Measurements from ENCODE around the gene SUMF2. TPM values are rescaled to one million over a fixed set of nuclear protein-coding genes. Genes with fewer than 3 reads are reported as not detected.
"Not testable (repeated sequence)": the region's sequence is repeated elsewhere in the genome, so short reads cannot be mapped to it uniquely, and the experiment has no call there.

The SUMF2 gene
- total and polyA plus RNA-seq, 9 donors = 35.4 to 71.6 (median 51.9) TPM

GRCh38 chr7:56081626-56082340 lies 17.7 kb downstream of the SUMF2 start:
- H3K4me3 ChIP-seq (ENCODE audit: low read length) = no peak overlapping the region
- H3K9me3 ChIP-seq (replicated peaks; ENCODE audit: control insufficient read depth, low read depth, low read length) = no peaks in the 10 kb centered on the region
- H3K4me1 ChIP-seq (ENCODE audit: control insufficient read depth, insufficient read depth, low read length) = peaks cover 54% of the 10 kb centered on the region
- H3K27me3 ChIP-seq (ENCODE audit: control insufficient read depth, insufficient read depth, low read length) = no peaks in the 10 kb centered on the region
- no peak for DNase-seq
- peaks cover 54% of the 10 kb centered on the region for H3K36me3 ChIP-seq (ENCODE audit: control insufficient read depth, insufficient read depth, low read length)
- no peak overlapping the region for H3K27ac ChIP-seq (ENCODE audit: low read length)
- 91% methylated on average over 28 of the region's 29 CpGs for WGBS (ENCODE audit: insufficient coverage)

GRCh38 chr7:56083150-56083785 lies 19.2 kb downstream of the SUMF2 start:
- Histone ChIP-seq H3K27me3 (ENCODE audit: control insufficient read depth, insufficient read depth, low read length) (no peaks in the 10 kb centered on the region), H3K4me3 (ENCODE audit: low read length) (no peak overlapping the region), H3K4me1 (ENCODE audit: control insufficient read depth, insufficient read depth, low read length) (peaks cover 47% of the 10 kb centered on the region), H3K36me3 (ENCODE audit: control insufficient read depth, insufficient read depth, low read length) (peaks cover 57% of the 10 kb centered on the region), H3K9me3 (replicated peaks; ENCODE audit: control insufficient read depth, low read depth, low read length) (no peaks in the 10 kb centered on the region), H3K27ac (ENCODE audit: low read length) (peak overlapping the region; percentile 78)
- 44% methylated on average over 4 of the region's 13 CpGs for WGBS (ENCODE audit: insufficient coverage)
- peak; percentile 62 for DNase-seq

- Histone ChIP-seq H3K4me1 (ENCODE audit: control insufficient read depth, insufficient read depth, low read length) (peaks cover 34% of the 10 kb centered on the region), H3K4me3 (ENCODE audit: low read length) (no peak overlapping the region), H3K36me3 (ENCODE audit: control insufficient read depth, insufficient read depth, low read length) (peaks cover 48% of the 10 kb centered on the region), H3K27me3 (ENCODE audit: control insufficient read depth, insufficient read depth, low read length) (no peaks in the 10 kb centered on the region), H3K9me3 (replicated peaks; ENCODE audit: control insufficient read depth, low read depth, low read length) (no peaks in the 10 kb centered on the region), H3K27ac (ENCODE audit: low read length) (no peak overlapping the region)
- 92% methylated on average over 4 of the region's 7 CpGs for WGBS (ENCODE audit: insufficient coverage)
- no peak for DNase-seq
Observed at GRCh38 chr7:56086761-56087160, 22.7 kb downstream of the SUMF2 start.

GRCh38 chr7:56087445-56087844 lies 23.4 kb downstream of the SUMF2 start:
- H3K4me1 ChIP-seq (ENCODE audit: control insufficient read depth, insufficient read depth, low read length) = peaks cover 37% of the 10 kb centered on the region
- DNase-seq = no peak
- WGBS (ENCODE audit: insufficient coverage) = 84% methylated on average over 14 of the region's 16 CpGs

GRCh38 chr7:56091591-56091990 lies 27.5 kb downstream of the SUMF2 start:
- peak; percentile 75 for DNase-seq
- Histone ChIP-seq H3K27ac (ENCODE audit: low read length) (peak overlapping the region; percentile 89), H3K36me3 (ENCODE audit: control insufficient read depth, insufficient read depth, low read length) (peaks cover 26% of the 10 kb centered on the region), H3K4me1 (ENCODE audit: control insufficient read depth, insufficient read depth, low read length) (peaks cover 23% of the 10 kb centered on the region), H3K9me3 (replicated peaks; ENCODE audit: control insufficient read depth, low read depth, low read length) (no peaks in the 10 kb centered on the region), H3K27me3 (ENCODE audit: control insufficient read depth, insufficient read depth, low read length) (no peaks in the 10 kb centered on the region), H3K4me3 (ENCODE audit: low read length) (peak overlapping the region; percentile 34)
- WGBS (ENCODE audit: insufficient coverage) = 80% methylated on average over 3 of the region's 3 CpGs

More at GRCh38 chr7:56087445-56087844, 23.4 kb downstream of the SUMF2 start:
- no peaks in the 10 kb centered on the region for H3K27me3 ChIP-seq (ENCODE audit: control insufficient read depth, insufficient read depth, low read length)
- no peak overlapping the region for H3K4me3 ChIP-seq (ENCODE audit: low read length)
- H3K9me3 ChIP-seq (replicated peaks; ENCODE audit: control insufficient read depth, low read depth, low read length) = no peaks in the 10 kb centered on the region
- H3K27ac ChIP-seq (ENCODE audit: low read length) = no peak overlapping the region
- H3K36me3 ChIP-seq (ENCODE audit: control insufficient read depth, insufficient read depth, low read length) = peaks cover 42% of the 10 kb centered on the region

GRCh38 chr7:56092388-56092787 lies 28.3 kb downstream of the SUMF2 start:
- Histone ChIP-seq H3K36me3 (ENCODE audit: control insufficient read depth, insufficient read depth, low read length) (peaks cover 20% of the 10 kb centered on the region), H3K4me3 (ENCODE audit: low read length) (peak overlapping the region; percentile 34), H3K4me1 (ENCODE audit: control insufficient read depth, insufficient read depth, low read length) (peaks cover 23% of the 10 kb centered on the region), H3K27ac (ENCODE audit: low read length) (peak overlapping the region; percentile 89)
- not testable (repeated sequence) for H3K9me3 ChIP-seq (replicated peaks; ENCODE audit: control insufficient read depth, low read depth, low read length); DNase-seq; H3K27me3 ChIP-seq (ENCODE audit: control insufficient read depth, insufficient read depth, low read length)
- WGBS (ENCODE audit: insufficient coverage) = 69% methylated on average over 2 of the region's 6 CpGs

GRCh38 chr7:56092789-56093531 lies 28.9 kb downstream of the SUMF2 start, which contains the start of gene PHKG1:
PHKG1 (minus strand) TSS chr7:56092952; CDS start chr7:56088941, 4,011 bp downstream.
- H3K4me3 ChIP-seq (ENCODE audit: low read length) = peak within 1 kb of the TSS; percentile 34
- WGBS (ENCODE audit: insufficient coverage) = 10% methylated on average over 11 of the region's 19 CpGs
- no peaks in the 10 kb centered on the region for H3K27me3 ChIP-seq (ENCODE audit: control insufficient read depth, insufficient read depth, low read length)
- peak within 1 kb of the TSS; percentile 89 for H3K27ac ChIP-seq (ENCODE audit: low read length)
- H3K36me3 ChIP-seq (ENCODE audit: control insufficient read depth, insufficient read depth, low read length) = peaks cover 14% of the 10 kb centered on the region
- peak; percentile 92 for DNase-seq
- H3K4me1 ChIP-seq (ENCODE audit: control insufficient read depth, insufficient read depth, low read length) = peaks cover 23% of the 10 kb centered on the region
- H3K9me3 ChIP-seq (replicated peaks; ENCODE audit: control insufficient read depth, low read depth, low read length) = no peaks in the 10 kb centered on the region

- Histone ChIP-seq H3K9me3 (replicated peaks; ENCODE audit: control insufficient read depth, low read depth, low read length) (no peaks in the 10 kb centered on the region), H3K27ac (ENCODE audit: low read length) (no peak overlapping the region), H3K36me3 (ENCODE audit: control insufficient read depth, insufficient read depth, low read length) (peaks cover 33% of the 10 kb centered on the region), H3K27me3 (ENCODE audit: control insufficient read depth, insufficient read depth, low read length) (no peaks in the 10 kb centered on the region), H3K4me1 (ENCODE audit: control insufficient read depth, insufficient read depth, low read length) (peaks cover 6% of the 10 kb centered on the region), H3K4me3 (ENCODE audit: low read length) (no peak overlapping the region)
- peak; percentile 61 for DNase-seq
- 14% methylated on average over 1 of the region's 5 CpGs for WGBS (ENCODE audit: insufficient coverage)
Observed at GRCh38 chr7:56097700-56098099, 33.6 kb downstream of the SUMF2 start.

- not testable (repeated sequence) for H3K4me1 ChIP-seq (ENCODE audit: control insufficient read depth, insufficient read depth, low read length); DNase-seq; H3K27ac ChIP-seq (ENCODE audit: low read length); H3K27me3 ChIP-seq (ENCODE audit: control insufficient read depth, insufficient read depth, low read length); H3K9me3 ChIP-seq (replicated peaks; ENCODE audit: control insufficient read depth, low read depth, low read length); H3K4me3 ChIP-seq (ENCODE audit: low read length)
- peaks cover 40% of the 10 kb centered on the region for H3K36me3 ChIP-seq (ENCODE audit: control insufficient read depth, insufficient read depth, low read length)
- 97% methylated on average over 3 of the region's 8 CpGs for WGBS (ENCODE audit: insufficient coverage)
Observed at GRCh38 chr7:56098187-56099008, 34.3 kb downstream of the SUMF2 start.
